Measurements from ENCODE around the gene RAD51B. TPM values are rescaled to one million over a fixed set of nuclear protein-coding genes. Genes with fewer than 3 reads are reported as not detected.
A peak's percentile ranks its signal among the peaks of the same experiment; 100 is the strongest.

RAD51B gene
- total RNA-seq, 6 donors from 2014 or later = 10.6 to 63.9 (median 18.4) TPM

DNA sequence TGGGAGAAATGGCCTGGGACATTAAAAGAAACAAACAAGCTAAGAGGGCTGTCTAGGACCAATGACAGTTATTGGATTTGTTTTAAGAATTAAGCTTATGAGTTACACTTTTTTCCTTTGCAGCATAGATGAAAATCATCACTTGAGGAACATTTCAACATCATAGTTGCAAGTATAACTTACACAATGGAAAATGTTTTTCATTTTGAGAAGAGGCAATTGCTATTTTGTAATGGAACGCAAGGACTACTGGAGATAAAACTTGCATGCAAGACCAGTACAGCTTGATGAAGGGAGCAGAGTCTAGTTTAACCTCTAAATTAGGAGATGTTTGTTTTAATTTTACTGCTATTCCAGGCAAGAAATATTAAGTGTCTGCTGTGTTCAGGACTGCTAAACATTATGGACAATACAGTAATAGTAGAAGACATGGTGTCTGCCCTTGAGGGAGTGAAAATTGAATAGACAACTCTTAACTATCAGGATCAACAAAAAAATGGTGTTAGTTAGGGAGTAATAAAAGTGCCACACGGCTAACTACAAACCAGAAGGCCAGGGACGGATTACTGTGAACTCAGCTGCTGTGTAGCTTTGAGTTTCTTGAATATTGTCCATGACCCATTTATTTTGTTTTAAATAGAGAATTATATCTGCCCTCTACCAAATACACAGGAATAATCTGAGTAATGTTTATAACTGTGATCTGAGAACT, 374.5 kb downstream of the RAD51B start:
- Histone ChIP-seq H3K9me3 (no peaks in the 10 kb centered on the region), H3K27ac (peak overlapping the region in 2 of 4 donors; percentile 8 to 51), H3K4me3 (no peak overlapping the region), H3K4me1 (peaks cover 0 to 12% (median 7%) of the 10 kb centered on the region in 4 donors), H3K27me3 (no peaks in the 10 kb centered on the region), H3K36me3 (no peaks in the 10 kb centered on the region)
- no peak for DNase-seq
- ATAC-seq (ENCODE audit: low FRiP score in 2 of 2) = no peak
- 65 to 74% methylated on average over 3 of the region's 3 CpGs for WGBS, 2 donors
- TF ChIP-seq, protein P1, sequence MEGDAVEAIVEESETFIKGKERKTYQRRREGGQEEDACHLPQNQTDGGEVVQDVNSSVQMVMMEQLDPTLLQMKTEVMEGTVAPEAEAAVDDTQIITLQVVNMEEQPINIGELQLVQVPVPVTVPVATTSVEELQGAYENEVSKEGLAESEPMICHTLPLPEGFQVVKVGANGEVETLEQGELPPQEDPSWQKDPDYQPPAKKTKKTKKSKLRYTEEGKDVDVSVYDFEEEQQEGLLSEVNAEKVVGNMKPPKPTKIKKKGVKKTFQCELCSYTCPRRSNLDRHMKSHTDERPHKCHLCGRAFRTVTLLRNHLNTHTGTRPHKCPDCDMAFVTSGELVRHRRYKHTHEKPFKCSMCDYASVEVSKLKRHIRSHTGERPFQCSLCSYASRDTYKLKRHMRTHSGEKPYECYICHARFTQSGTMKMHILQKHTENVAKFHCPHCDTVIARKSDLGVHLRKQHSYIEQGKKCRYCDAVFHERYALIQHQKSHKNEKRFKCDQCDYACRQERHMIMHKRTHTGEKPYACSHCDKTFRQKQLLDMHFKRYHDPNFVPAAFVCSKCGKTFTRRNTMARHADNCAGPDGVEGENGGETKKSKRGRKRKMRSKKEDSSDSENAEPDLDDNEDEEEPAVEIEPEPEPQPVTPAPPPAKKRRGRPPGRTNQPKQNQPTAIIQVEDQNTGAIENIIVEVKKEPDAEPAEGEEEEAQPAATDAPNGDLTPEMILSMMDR (IDR thresholded peaks at IDR 0.05) = no peak
- TF ChIP-seq EP300 (IDR thresholded peaks at IDR 0.05) = peak in 1 of 4 donors; percentile 19

DNA sequence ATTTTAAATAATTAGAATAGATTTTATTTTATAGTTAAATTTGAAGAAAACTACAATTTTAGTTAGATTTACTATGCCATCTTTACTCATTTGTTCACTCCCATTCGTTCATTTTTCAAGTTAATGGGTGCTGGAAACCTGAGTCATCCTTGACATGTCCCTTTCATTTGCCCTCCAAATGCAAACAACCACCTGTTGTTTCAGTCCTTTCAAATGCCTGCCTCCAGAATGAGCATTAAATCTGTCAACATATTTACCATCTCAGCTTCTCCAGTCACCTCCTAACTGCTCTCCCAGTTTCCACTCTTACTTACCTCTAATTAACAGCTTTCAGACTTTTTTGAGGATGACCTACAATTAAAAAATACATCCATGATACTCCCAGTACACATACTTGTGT, 375.5 kb downstream of the RAD51B start:
- 79 to 94% methylated on average over 1 of the region's 1 CpG for WGBS, 2 donors
- no peak for ATAC-seq (ENCODE audit: low FRiP score in 2 of 2)
- Histone ChIP-seq H3K4me1 (peaks cover 5 to 17% (median 12%) of the 10 kb centered on the region in 4 donors), H3K36me3 (no peaks in the 10 kb centered on the region), H3K27ac (peak overlapping the region in 1 of 4 donors; percentile 51), H3K9me3 (no peaks in the 10 kb centered on the region), H3K4me3 (no peak overlapping the region), H3K27me3 (no peaks in the 10 kb centered on the region)
- TF ChIP-seq POLR2AphosphoS5 (IDR thresholded peaks at IDR 0.05) (no peak), EP300 (IDR thresholded peaks at IDR 0.05) (no peak), POLR2A (IDR thresholded peaks at IDR 0.05) (no peak)
- TF ChIP-seq, protein P1 (IDR thresholded peaks at IDR 0.05) = no peak
- no peak for DNase-seq

DNA sequence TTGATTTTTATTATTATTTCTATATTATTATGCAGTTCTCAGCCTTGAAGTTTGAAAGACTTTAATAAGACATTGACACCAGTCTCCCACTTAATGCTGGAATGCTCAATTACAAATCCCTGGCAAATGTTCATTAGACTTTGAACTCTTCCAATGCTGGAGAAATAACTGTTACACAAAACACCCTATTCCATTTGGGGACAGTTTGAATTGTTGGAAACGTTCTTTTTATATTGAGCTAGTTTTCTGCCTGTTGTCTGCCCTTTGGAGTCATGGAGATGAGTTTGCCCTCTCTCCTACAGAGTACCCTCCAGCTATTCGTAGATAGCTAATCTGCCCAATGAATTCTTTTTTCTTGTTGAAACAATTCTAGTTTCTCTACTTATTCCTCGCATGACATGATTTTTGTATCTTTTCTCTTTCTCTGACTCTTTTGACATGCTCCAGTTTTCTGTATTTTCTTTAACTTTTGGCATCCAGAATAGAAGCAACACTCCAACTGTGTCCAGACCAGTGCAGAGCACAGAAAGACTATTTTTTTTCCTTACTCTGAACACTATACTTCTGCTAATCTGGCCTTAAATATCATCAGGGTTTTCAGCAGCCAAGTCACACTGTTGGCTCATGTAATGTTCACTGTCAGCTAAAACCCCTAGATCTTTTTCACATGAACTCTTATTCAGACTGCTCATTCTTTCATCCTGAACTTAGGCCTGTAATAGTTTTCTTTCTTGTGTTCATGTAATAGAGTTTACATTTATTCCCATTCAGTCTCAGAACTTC, 379.3 kb downstream of the RAD51B start:
- H3K36me3 ChIP-seq = no peaks in the 10 kb centered on the region
- peaks cover 5 to 17% (median 10%) of the 10 kb centered on the region in 4 donors for H3K4me1 ChIP-seq
- DNase-seq = no peak
- ATAC-seq (ENCODE audit: low FRiP score in 2 of 2) = peak in 1 of 2 donors; percentile 39
- H3K27me3 ChIP-seq = no peaks in the 10 kb centered on the region
- 70 to 83% methylated on average over 3 of the region's 3 CpGs for WGBS, 2 donors
- TF ChIP-seq, protein P1 (IDR thresholded peaks at IDR 0.05) = no peak
- TF ChIP-seq EP300 (IDR thresholded peaks at IDR 0.05) = no peak
- no peak for TF ChIP-seq POLR2AphosphoS5 (IDR thresholded peaks at IDR 0.05)
- TF ChIP-seq POLR2A (IDR thresholded peaks at IDR 0.05) = no peak
- H3K27ac ChIP-seq = peak overlapping the region; percentile 36 to 79 (median 52)
- H3K9me3 ChIP-seq = no peaks in the 10 kb centered on the region
- no peak overlapping the region for H3K4me3 ChIP-seq

DNA sequence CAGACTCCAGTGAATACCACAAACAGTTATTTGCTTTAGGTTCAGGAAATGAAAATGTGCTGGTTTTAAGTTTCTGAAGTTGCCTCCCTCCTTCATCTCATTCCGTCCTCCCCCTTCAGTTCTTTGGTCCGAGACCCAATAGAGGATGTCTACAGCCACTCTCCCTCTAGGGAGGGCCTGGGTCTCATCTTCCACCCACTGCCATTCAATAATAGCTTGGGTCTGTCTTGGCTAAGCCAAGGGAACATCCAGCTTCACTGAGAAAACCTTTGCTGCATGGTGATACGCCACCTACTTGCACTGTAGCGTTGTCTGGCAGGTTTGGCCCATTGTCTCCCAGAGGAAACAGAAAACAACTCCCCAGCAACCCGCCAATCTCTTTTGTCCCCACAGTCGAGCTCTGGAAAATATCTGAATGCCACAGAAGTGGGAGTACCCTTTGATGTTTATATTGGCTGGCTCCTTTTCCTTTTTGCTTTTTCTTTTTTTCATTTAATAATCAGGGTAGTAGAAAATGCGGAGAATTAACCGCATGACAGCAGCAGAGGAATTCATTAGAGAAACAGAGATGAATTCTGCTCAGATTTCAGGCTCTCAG, 380.1 kb downstream of the RAD51B start:
- peaks cover 5 to 17% (median 7%) of the 10 kb centered on the region in 4 donors for H3K4me1 ChIP-seq
- 61 to 72% methylated on average over 8 of the region's 8 CpGs for WGBS, 2 donors
- TF ChIP-seq, protein P1 (IDR thresholded peaks at IDR 0.05) = no peak
- no peak for TF ChIP-seq EP300 (IDR thresholded peaks at IDR 0.05)
- TF ChIP-seq POLR2A (IDR thresholded peaks at IDR 0.05) = no peak
- TF ChIP-seq POLR2AphosphoS5 (IDR thresholded peaks at IDR 0.05) = no peak
- peak overlapping the region; percentile 36 to 79 (median 52) for H3K27ac ChIP-seq
- H3K36me3 ChIP-seq = no peaks in the 10 kb centered on the region
- no peaks in the 10 kb centered on the region for H3K9me3 ChIP-seq
- DNase-seq = no peak
- peak in 1 of 2 donors; percentile 35 for ATAC-seq (ENCODE audit: low FRiP score in 2 of 2)
- H3K4me3 ChIP-seq = no peak overlapping the region
- no peaks in the 10 kb centered on the region for H3K27me3 ChIP-seq

Data from upper lobe of left lung (tissue), 6 donors.